PFSK-1 (cell line): ENCODE measurements around the gene FRMD4A.

Experiments used
- POLR2AphosphoS5 ChIP-seq: IDR thresholded peaks from 2 replicates; pipeline ENCODE4 v1.6.1; 2012; ENCODE audit warnings: low read depth, mild to moderate bottlenecking, control low read depth, low read length, moderate library complexity
- TAF1 ChIP-seq: IDR thresholded peaks from 2 replicates; pipeline ENCODE4 v1.6.1; 2012; ENCODE audit warnings: low read length, control low read depth, borderline replicate concordance; ENCODE audit not compliant: insufficient read depth

DNA sequence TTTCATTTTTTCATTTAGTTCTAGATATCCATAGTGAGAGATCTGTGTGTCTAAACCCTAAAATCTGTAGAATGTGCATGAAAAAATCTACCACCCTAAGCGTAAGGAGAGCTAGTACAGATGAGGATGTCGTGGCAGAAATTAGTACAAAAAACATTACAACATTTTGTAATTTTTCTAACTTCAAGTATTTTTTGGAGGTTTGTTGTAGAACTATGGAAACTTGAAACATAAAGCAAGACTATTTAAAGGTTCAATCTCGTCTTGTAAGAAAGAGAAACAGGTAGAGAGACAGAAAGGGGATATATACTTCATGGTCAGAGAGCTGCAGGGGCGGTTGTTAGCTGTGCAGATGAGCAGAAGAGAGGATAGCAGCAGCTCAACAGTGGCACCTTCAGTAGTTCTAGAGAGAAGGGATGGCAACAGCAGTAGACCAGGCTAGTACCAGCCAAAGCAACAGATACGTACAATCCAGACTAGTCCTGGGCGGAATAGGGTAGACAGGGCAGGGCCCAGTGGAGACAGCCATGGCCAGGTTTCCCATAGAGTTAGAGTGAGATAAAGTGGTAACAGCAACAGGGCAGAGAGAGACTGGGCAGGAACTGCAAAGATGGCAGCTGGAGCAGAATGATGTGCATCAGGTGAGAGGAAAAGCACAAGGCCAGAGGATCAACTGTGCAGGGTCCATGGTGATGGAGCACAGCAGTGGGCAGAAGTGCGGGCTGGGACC is 145.2 kb downstream of the FRMD4A start:
- TF ChIP-seq TAF1 = peak; percentile 43; the same call in 1 of the 2 replicates
- peak; percentile 100 for TF ChIP-seq POLR2AphosphoS5
